Forelimb muscle (tissue), 1 donor: ENCODE data around the gene LRRC4C. TPM values are rescaled to one million over a fixed set of nuclear protein-coding genes. Genes with fewer than 3 reads are reported as not detected.

Experiments
- DNase-seq: peaks from one replicate; pipeline ENCODE4 v3.0.0-alpha.2; 2013; ENCODE audit warnings: low read depth
- polyA plus RNA-seq: library from polyadenylated mRNA; unstranded; fragments of 120-200 nt; gene quantifications from one replicate; pipeline ENCODE4 v1.2.1, GENCODE V29; 2013; ENCODE audit not compliant: insufficient read length

The LRRC4C gene
- polyA plus RNA-seq, 1 donor, result 1.6 TPM

GRCh38 chr11:41254966-41255365 lies 204.5 kb downstream of the LRRC4C start:
- DNase-seq, result no peak

- no peak for DNase-seq
Observed at GRCh38 chr11:41250408-41250935, 209.0 kb downstream of the LRRC4C start.

GRCh38 chr11:41247621-41248020 lies 211.8 kb downstream of the LRRC4C start:
- no peak for DNase-seq

- no peak for DNase-seq
Observed at GRCh38 chr11:41246399-41246745, 213.1 kb downstream of the LRRC4C start.

GRCh38 chr11:41245704-41246398 lies 213.6 kb downstream of the LRRC4C start:
- DNase-seq, result no peak

GRCh38 chr11:41245184-41245583 lies 214.3 kb downstream of the LRRC4C start:
- no peak for DNase-seq

GRCh38 chr11:41237382-41237781 lies 222.1 kb downstream of the LRRC4C start:
- no peak for DNase-seq

GRCh38 chr11:41235668-41236067 lies 223.8 kb downstream of the LRRC4C start:
- no peak for DNase-seq

- DNase-seq, result no peak
Observed at GRCh38 chr11:41225856-41226633, 233.4 kb downstream of the LRRC4C start.

- DNase-seq, result no peak
Observed at GRCh38 chr11:41222236-41222635, 237.2 kb downstream of the LRRC4C start.

GRCh38 chr11:41206388-41206787 lies 253.1 kb downstream of the LRRC4C start:
- no peak for DNase-seq

GRCh38 chr11:41201156-41201555 lies 258.3 kb downstream of the LRRC4C start:
- no peak for DNase-seq

- DNase-seq, result no peak
Observed at GRCh38 chr11:41190437-41191082, 268.9 kb downstream of the LRRC4C start.

- no peak for DNase-seq
Observed at GRCh38 chr11:41189701-41190436, 269.6 kb downstream of the LRRC4C start.

GRCh38 chr11:41177791-41178190 lies 281.7 kb downstream of the LRRC4C start:
- DNase-seq, result no peak

GRCh38 chr11:41175304-41175972 lies 284.0 kb downstream of the LRRC4C start:
- no peak for DNase-seq

- DNase-seq, result no peak
Observed at GRCh38 chr11:41146326-41146725, 313.1 kb downstream of the LRRC4C start.

- no peak for DNase-seq
Observed at GRCh38 chr11:41145420-41145819, 314.0 kb downstream of the LRRC4C start.

- DNase-seq, result no peak
Observed at GRCh38 chr11:41134971-41135370, 324.5 kb downstream of the LRRC4C start.

GRCh38 chr11:41133023-41133422 lies 326.4 kb downstream of the LRRC4C start:
- no peak for DNase-seq

GRCh38 chr11:41121600-41121999 lies 337.9 kb downstream of the LRRC4C start:
- DNase-seq, result no peak
